ENCODE results near the gene PPP2R5A.

DNA sequence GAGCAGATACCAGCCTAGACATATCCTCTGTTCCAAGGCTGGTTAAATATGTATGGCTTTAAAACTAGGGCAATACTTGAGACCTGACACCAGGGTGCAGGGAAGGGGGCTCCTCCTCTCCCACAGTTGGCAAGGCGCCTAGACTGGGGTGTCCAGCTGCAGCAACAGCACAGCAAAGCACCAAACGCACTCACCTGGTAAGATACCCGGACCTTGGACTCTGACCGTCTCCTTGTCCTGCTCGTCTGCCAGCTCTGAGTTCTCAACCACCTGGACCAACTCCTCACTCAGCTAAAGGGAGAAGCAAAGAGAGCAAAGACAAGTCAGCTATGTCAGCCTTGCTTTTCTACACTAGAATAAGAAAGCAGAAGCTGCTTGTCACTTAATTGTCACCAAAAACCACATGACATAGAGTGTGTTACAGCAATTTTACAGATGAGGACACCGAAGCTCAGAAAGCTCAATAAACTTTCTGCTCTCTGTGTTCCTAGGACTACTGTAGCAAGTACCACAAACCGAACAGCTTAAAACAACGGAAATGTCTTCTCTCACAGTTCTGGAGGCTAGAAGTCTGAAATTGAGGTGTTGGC is 125.1 kb downstream of the PPP2R5A start:
- TF ChIP-seq POLR2A (IDR thresholded peaks at IDR 0.05), result no peak
- TF ChIP-seq, protein P1, sequence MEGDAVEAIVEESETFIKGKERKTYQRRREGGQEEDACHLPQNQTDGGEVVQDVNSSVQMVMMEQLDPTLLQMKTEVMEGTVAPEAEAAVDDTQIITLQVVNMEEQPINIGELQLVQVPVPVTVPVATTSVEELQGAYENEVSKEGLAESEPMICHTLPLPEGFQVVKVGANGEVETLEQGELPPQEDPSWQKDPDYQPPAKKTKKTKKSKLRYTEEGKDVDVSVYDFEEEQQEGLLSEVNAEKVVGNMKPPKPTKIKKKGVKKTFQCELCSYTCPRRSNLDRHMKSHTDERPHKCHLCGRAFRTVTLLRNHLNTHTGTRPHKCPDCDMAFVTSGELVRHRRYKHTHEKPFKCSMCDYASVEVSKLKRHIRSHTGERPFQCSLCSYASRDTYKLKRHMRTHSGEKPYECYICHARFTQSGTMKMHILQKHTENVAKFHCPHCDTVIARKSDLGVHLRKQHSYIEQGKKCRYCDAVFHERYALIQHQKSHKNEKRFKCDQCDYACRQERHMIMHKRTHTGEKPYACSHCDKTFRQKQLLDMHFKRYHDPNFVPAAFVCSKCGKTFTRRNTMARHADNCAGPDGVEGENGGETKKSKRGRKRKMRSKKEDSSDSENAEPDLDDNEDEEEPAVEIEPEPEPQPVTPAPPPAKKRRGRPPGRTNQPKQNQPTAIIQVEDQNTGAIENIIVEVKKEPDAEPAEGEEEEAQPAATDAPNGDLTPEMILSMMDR (IDR thresholded peaks at IDR 0.05), result no peak

All from Peyer's patch (tissue), 4 donors.